OCI-LY7 (cell line): ENCODE results near the gene MAGEA12.

ENCODE experiments used
- EZH2phosphoT487 ChIP-seq: fragments of 200-600 bp; sonication (generic); IDR thresholded peaks from 2 replicates; pipeline ENCODE4 v1.6.1; 2018; ENCODE audit warnings: low read depth, borderline replicate concordance, mild to moderate bottlenecking, mixed run types, antibody characterized with exemption, low read length, moderate library complexity, mixed read lengths
- TF ChIP-seq, protein P1 (sequence below): fragments of 200-600 bp; sonication (generic); conservative IDR thresholded peaks from 2 replicates; pipeline ENCODE4 v1.5.1; 2014; ENCODE audit warnings: mild to moderate bottlenecking, antibody characterized with exemption, low read length, moderate library complexity, mixed read lengths

GRCh38 chrX:152735860-152736511 is 2.4 kb downstream of the MAGEA12 start:
- TF ChIP-seq, protein P1, sequence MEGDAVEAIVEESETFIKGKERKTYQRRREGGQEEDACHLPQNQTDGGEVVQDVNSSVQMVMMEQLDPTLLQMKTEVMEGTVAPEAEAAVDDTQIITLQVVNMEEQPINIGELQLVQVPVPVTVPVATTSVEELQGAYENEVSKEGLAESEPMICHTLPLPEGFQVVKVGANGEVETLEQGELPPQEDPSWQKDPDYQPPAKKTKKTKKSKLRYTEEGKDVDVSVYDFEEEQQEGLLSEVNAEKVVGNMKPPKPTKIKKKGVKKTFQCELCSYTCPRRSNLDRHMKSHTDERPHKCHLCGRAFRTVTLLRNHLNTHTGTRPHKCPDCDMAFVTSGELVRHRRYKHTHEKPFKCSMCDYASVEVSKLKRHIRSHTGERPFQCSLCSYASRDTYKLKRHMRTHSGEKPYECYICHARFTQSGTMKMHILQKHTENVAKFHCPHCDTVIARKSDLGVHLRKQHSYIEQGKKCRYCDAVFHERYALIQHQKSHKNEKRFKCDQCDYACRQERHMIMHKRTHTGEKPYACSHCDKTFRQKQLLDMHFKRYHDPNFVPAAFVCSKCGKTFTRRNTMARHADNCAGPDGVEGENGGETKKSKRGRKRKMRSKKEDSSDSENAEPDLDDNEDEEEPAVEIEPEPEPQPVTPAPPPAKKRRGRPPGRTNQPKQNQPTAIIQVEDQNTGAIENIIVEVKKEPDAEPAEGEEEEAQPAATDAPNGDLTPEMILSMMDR = no peak
- TF ChIP-seq EZH2phosphoT487 = no peak
